ENCODE results near the gene DSE. TPM values are rescaled to one million over a fixed set of nuclear protein-coding genes. Genes with fewer than 3 reads are reported as not detected.

Gene DSE
- total RNA-seq, 1 experiment from 2014 or later = 5.4 TPM

- intact Hi-C loops (cut with micrococcal nuclease; ENCODE audit: unreplicated experiment) (no loop called here), in situ Hi-C loops (cut with HindIII; ENCODE audit: low pct_unique_long_range_greater_than_20kb, low sequenced_read_pairs) (no loop called here)
- no TSS peak for BruUV-seq (replicated peaks)
- no peaks in the 10 kb centered on the region for H3K9me3 ChIP-seq (ENCODE audit: control insufficient read depth, insufficient read depth, low read depth, low read length)
- CTCF ChIA-PET = no interaction called here
- no peak overlapping the region for H3K4me3 ChIP-seq (ENCODE audit: low read depth in 2 of 2, low read length in 2 of 2)
- POLR2A ChIA-PET = no interaction called here
- no peak overlapping the region for H3K27ac ChIP-seq (ENCODE audit: low read length)
- no peaks in the 10 kb centered on the region for H3K4me1 ChIP-seq (ENCODE audit: control insufficient read depth, insufficient read depth, low read length)
- no peaks in the 10 kb centered on the region for H3K36me3 ChIP-seq (ENCODE audit: control insufficient read depth, insufficient read depth, low read length)
- ATAC-seq (no peak), DNase-seq (ENCODE audit: low read depth, low spot score) (no peak)
- TF ChIP-seq TCF7L2 (IDR thresholded peaks at IDR 0.05; ENCODE audit: low read depth, low read length) (no peak), REST (IDR thresholded peaks at IDR 0.05; ENCODE audit: insufficient read depth in 1 of 2, low read depth in 2 of 2, low read length in 1 of 2) (no peak), POLR2AphosphoS5 (IDR thresholded peaks at IDR 0.05; ENCODE audit: low read depth, low read length) (no peak), SIN3A (IDR thresholded peaks at IDR 0.05; ENCODE audit: borderline replicate concordance, insufficient read depth, low read depth, low read length) (no peak)
- 0 out of 2 replicates have a peak, but pooled peaks cover 2% of the 10 kb centered on the region for H3K27me3 ChIP-seq (ENCODE audit: control insufficient read depth, insufficient read depth, low read length)
Measured at GRCh38 chr6:116403205-116403604, 32.5 kb downstream of the DSE start.

- in situ Hi-C loops (cut with HindIII; ENCODE audit: low pct_unique_long_range_greater_than_20kb, low sequenced_read_pairs) (no loop called here), intact Hi-C loops (cut with micrococcal nuclease; ENCODE audit: unreplicated experiment) (no loop called here)
- no peaks in the 10 kb centered on the region for H3K4me1 ChIP-seq (ENCODE audit: control insufficient read depth, insufficient read depth, low read length)
- BruUV-seq (replicated peaks) = no TSS peak
- ATAC-seq = no peak
- no peak overlapping the region for H3K27ac ChIP-seq (ENCODE audit: low read length)
- no peak overlapping the region for H3K4me3 ChIP-seq (ENCODE audit: low read depth in 2 of 2, low read length in 2 of 2)
- TF ChIP-seq POLR2AphosphoS5 (IDR thresholded peaks at IDR 0.05; ENCODE audit: low read depth, low read length) = no peak
- no peak for TF ChIP-seq CTCF (IDR thresholded peaks at IDR 0.05)
- 0 out of 2 replicates have a peak, but pooled peaks cover 2% of the 10 kb centered on the region for H3K27me3 ChIP-seq (ENCODE audit: control insufficient read depth, insufficient read depth, low read length)
- ChIA-PET POLR2A (no interaction called here), CTCF (no interaction called here)
- no peaks in the 10 kb centered on the region for H3K36me3 ChIP-seq (ENCODE audit: control insufficient read depth, insufficient read depth, low read length)
- H3K9me3 ChIP-seq (ENCODE audit: control insufficient read depth, insufficient read depth, low read depth, low read length) = no peaks in the 10 kb centered on the region
- DNase-seq (ENCODE audit: low read depth, low spot score) = no peak
Measured at GRCh38 chr6:116404696-116405095, 33.9 kb downstream of the DSE start.

- Histone ChIP-seq H3K27ac (ENCODE audit: low read length) (no peak overlapping the region), H3K4me1 (ENCODE audit: control insufficient read depth, insufficient read depth, low read length) (no peaks in the 10 kb centered on the region), H3K27me3 (ENCODE audit: control insufficient read depth, insufficient read depth, low read length) (0 out of 2 replicates have a peak, but pooled peaks cover 2% of the 10 kb centered on the region), H3K4me3 (ENCODE audit: low read depth in 2 of 2, low read length in 2 of 2) (no peak overlapping the region), H3K36me3 (ENCODE audit: control insufficient read depth, insufficient read depth, low read length) (no peaks in the 10 kb centered on the region), H3K9me3 (ENCODE audit: control insufficient read depth, insufficient read depth, low read depth, low read length) (no peaks in the 10 kb centered on the region)
- DNase-seq (ENCODE audit: low read depth, low spot score) (no peak), ATAC-seq (no peak)
- TF ChIP-seq CTCF (IDR thresholded peaks at IDR 0.05) = no peak
- TF ChIP-seq TCF7L2 (IDR thresholded peaks at IDR 0.05; ENCODE audit: low read depth, low read length) = no peak
- no peak for TF ChIP-seq SIN3A (IDR thresholded peaks at IDR 0.05; ENCODE audit: borderline replicate concordance, insufficient read depth, low read depth, low read length)
- TF ChIP-seq POLR2AphosphoS5 (IDR thresholded peaks at IDR 0.05; ENCODE audit: low read depth, low read length) = no peak
- TF ChIP-seq REST (IDR thresholded peaks at IDR 0.05; ENCODE audit: insufficient read depth in 1 of 2, low read depth in 2 of 2, low read length in 1 of 2) = no peak
- no TSS peak for BruUV-seq (replicated peaks)
- in situ Hi-C loops (cut with HindIII; ENCODE audit: low pct_unique_long_range_greater_than_20kb, low sequenced_read_pairs) = no loop called here
- POLR2A ChIA-PET = no interaction called here
- CTCF ChIA-PET = no interaction called here
- intact Hi-C loops (cut with micrococcal nuclease; ENCODE audit: unreplicated experiment) = no loop called here
Measured at GRCh38 chr6:116405138-116405537, 34.4 kb downstream of the DSE start.

Data from Panc1 (cell line).